ENCODE data around the gene GRWD1.

The GRWD1 gene

GRCh38 chr19:48445606-48446481, at the start of gene GRWD1:
TSS of gene GRWD1 (plus strand) at chr19:48445983. CDS start at chr19:48446006, 23 bp downstream.
- DNase-seq, result peak; percentile 97

- no peak for DNase-seq
Measured at GRCh38 chr19:48396016-48396823, 49.6 kb upstream of the GRWD1 start.

- DNase-seq, result no peak
Measured at GRCh38 chr19:48396824-48397176, 49.0 kb upstream of the GRWD1 start.

GRCh38 chr19:48397263-48398101, 48.3 kb upstream of the GRWD1 start:
- DNase-seq, result no peak

GRCh38 chr19:48398102-48398374, 47.7 kb upstream of the GRWD1 start:
- no peak for DNase-seq

- DNase-seq, result peak; percentile 82
Measured at GRCh38 chr19:48398375-48399235, 47.2 kb upstream of the GRWD1 start.

GRCh38 chr19:48400018-48400742, 45.6 kb upstream of the GRWD1 start:
- DNase-seq, result no peak

- DNase-seq, result no peak
Measured at GRCh38 chr19:48401287-48401686, 44.5 kb upstream of the GRWD1 start.

GRCh38 chr19:48403606-48404005, 42.2 kb upstream of the GRWD1 start:
- DNase-seq, result peak; percentile 64

- no peak for DNase-seq
Measured at GRCh38 chr19:48405010-48405659, 40.6 kb upstream of the GRWD1 start.

GRCh38 chr19:48405850-48406249, 39.9 kb upstream of the GRWD1 start:
- DNase-seq, result no peak

GRCh38 chr19:48413879-48414587, 31.8 kb upstream of the GRWD1 start:
- no peak for DNase-seq

GRCh38 chr19:48415395-48415794, 30.4 kb upstream of the GRWD1 start:
- DNase-seq, result peak; percentile 63

GRCh38 chr19:48415806-48416221, 30.0 kb upstream of the GRWD1 start:
- DNase-seq, result no peak

GRCh38 chr19:48417421-48417820, 28.4 kb upstream of the GRWD1 start:
- DNase-seq, result no peak

GRCh38 chr19:48418317-48419064, 27.3 kb upstream of the GRWD1 start:
- DNase-seq, result no peak

GRCh38 chr19:48419158-48419920, 26.4 kb upstream of the GRWD1 start:
- DNase-seq, result peak; percentile 69

- DNase-seq, result no peak
Measured at GRCh38 chr19:48421548-48421947, 24.2 kb upstream of the GRWD1 start.

GRCh38 chr19:48424694-48425219, 21.0 kb upstream of the GRWD1 start:
- DNase-seq, result no peak
